NCI-H1048 (cell line): ENCODE results near the gene MLF2.

Experiments
- DNase-seq: peaks from one replicate; lab custom pipeline; 2025; lab: John Stamatoyannopoulos, UW

Gene MLF2

DNA sequence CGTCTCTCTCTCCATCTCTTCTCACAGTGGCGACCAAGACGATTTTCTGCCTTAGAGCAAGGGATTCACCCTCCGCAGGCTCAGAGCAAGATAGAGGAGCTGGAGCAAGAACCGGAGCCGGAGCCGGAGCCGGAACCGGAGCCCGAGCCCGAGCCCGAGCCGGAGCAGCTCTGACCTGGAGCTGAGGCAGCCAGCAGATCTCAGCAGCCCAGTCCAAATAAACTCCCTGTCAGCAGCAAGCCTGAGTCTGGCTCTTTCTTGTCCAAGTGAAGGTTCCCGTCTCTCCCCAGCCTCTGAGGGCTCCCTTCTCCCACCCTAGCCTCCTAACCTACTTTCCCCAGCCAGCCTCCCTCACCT is 25.3 kb upstream of the MLF2 start:
- no peak for DNase-seq

DNA sequence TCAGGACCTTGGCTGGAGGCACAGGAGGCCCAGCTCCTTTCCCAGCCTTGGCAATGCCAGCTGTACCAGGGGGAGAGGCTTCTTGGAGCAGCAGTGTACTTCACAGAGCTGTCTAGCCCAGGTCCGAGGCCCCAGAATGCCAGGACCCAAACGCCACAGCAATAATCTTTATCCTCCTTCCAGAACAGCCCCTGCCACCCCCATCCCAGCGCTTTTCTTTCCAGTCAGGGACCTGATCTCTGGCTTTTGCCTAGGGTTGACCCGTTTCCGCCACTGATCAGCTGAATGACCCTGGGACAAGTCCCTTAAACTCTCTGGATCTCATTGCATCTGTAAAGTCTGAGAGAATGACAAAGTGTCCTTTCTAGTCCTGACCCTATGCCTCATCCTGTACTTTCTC is 24.4 kb upstream of the MLF2 start:
- DNase-seq, result no peak

DNA sequence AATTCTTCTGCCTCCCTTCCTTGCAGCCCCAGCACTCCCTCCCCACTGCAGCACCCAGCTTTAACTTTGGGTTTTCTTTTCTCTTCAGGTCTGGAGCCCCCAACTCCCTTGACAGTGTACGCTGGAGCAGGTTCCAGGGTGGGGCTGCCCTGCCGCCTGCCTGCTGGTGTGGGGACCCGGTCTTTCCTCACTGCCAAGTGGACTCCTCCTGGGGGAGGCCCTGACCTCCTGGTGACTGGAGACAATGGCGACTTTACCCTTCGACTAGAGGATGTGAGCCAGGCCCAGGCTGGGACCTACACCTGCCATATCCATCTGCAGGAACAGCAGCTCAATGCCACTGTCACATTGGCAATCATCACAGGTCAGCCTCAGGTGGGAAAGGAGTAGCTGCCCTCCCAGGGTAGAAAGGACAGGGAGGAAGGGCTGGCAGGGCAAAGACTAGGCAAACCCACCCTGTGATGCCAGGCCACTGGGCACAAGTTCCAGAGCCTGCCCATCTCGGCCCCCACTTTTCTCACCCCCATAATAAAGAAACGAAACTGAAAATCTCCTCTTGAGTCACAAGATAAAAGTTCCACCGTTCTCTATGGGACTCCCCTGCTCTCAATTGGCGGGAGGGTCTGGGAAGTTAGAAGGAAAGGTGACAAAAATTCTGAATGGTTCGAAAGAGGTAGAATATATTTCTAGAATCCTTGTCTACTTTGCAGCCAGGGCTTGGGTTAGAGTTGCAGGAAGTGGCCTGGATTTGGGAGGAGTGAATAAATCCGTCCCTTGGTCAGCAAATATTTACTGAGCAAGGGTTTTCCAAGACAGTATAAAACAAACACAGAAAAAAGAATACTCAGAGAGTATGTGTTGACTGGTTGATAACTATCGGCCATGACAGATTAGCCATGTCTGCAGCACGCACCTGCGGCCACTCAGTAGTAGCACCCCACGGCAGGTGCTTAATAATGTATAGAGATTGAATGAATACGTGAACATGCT is 22.5 kb upstream of the MLF2 start:
- DNase-seq, result no peak

DNA sequence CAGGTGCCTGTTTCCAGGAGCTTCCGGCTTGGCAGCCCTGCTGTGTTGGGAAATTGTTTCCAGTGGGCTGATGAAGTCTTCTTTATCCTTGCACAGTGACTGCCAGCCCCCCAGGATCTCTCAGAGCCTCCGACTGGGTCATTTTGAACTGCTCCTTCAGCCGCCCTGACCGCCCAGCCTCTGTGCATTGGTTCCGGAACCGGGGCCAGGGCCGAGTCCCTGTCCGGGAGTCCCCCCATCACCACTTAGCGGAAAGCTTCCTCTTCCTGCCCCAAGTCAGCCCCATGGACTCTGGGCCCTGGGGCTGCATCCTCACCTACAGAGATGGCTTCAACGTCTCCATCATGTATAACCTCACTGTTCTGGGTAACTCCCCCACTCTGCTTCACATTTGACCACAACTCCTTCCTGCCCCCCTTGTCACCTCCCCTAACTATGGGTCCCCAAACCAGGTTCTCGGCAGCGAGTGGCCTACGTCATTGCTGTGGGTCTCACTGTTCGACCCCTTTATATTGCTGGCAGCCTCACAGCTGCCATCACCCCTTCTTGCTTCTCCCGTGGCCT is 21.6 kb upstream of the MLF2 start:
- DNase-seq, result no peak

DNA sequence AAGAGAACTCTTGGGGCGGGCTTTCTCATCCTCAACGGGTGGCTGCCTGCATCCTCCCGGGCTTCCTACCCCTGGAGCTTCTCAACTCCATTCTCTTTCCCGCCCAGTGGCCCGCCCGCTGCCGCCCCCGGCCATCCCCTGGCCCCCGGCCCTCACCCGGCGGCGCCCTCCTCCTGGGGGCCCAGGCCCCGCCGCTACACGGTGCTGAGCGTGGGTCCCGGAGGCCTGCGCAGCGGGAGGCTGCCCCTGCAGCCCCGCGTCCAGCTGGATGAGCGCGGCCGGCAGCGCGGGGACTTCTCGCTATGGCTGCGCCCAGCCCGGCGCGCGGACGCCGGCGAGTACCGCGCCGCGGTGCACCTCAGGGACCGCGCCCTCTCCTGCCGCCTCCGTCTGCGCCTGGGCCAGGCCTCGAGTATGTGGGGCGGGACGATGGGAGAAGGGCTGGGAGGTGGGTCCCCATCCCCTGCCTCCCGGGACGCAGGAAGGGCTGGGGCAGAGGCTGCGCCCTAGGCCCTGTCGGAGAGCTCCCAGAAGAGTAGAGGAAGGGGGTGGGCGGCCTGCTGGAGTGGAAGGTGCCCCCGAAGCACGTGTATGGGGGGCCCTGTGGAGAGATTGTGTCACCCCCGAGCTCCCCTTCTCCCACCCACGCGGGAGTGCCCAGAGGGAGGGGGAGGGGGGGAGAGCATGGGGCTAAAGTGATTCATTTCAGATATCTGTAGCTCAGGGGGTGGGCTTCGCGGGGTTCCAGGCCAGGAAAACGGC is 20.8 kb upstream of the MLF2 start:
- no peak for DNase-seq

DNA sequence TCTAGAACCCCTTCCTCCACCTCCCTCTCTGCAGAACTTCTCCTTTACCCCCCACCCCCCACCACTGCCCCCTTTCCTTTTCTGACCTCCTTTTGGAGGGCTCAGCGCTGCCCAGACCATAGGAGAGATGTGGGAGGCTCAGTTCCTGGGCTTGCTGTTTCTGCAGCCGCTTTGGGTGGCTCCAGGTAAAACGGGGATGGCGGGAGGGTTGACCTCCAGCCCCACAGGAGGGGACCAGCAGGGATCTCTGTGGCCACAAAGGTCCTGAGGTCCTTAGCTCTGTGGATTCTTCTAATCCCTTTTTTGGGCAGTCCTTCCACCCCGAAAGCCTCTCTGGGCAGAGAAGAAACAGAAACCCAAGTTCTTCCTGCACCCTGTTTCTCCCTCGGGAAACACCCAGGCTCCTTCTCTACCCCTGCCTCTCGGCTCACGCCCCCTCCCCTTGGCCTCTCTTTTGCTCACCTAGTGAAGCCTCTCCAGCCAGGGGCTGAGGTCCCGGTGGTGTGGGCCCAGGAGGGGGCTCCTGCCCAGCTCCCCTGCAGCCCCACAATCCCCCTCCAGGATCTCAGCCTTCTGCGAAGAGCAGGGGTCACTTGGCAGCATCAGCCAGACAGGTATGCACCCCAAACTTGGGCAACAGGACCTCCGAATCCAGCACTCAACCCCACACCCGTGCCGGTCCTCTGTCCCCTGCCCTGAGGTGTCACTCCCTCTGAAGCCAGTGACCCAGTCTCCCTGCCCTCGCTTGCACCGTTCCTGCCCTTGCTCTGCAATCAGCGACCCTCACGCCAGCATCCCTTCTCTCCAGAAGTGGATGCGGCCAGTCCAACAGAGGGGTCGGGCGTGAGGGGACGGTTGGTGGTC is 20.0 kb upstream of the MLF2 start:
- DNase-seq, result no peak

DNA sequence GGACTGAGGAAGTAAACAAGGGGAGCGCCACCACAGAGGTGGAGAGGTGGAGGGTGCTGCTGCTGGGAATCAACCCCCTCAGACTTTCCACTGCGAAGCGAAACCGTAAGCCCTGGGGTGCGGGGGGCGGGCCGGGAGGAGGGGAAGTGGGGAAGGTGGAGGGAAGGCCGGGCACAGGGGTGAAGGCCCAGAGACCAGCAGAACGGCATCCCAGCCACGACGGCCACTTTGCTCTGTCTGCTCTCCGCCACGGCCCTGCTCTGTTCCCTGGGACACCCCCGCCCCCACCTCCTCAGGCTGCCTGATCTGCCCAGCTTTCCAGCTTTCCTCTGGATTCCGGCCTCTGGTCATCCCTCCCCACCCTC is 19.4 kb upstream of the MLF2 start, which contains the start of gene LAG3:
Gene LAG3 (plus strand): TSS at position 190 of the 365 bp plus-strand sequence. CDS start 333 bp downstream, outside the sequence.
- DNase-seq, result no peak

DNA sequence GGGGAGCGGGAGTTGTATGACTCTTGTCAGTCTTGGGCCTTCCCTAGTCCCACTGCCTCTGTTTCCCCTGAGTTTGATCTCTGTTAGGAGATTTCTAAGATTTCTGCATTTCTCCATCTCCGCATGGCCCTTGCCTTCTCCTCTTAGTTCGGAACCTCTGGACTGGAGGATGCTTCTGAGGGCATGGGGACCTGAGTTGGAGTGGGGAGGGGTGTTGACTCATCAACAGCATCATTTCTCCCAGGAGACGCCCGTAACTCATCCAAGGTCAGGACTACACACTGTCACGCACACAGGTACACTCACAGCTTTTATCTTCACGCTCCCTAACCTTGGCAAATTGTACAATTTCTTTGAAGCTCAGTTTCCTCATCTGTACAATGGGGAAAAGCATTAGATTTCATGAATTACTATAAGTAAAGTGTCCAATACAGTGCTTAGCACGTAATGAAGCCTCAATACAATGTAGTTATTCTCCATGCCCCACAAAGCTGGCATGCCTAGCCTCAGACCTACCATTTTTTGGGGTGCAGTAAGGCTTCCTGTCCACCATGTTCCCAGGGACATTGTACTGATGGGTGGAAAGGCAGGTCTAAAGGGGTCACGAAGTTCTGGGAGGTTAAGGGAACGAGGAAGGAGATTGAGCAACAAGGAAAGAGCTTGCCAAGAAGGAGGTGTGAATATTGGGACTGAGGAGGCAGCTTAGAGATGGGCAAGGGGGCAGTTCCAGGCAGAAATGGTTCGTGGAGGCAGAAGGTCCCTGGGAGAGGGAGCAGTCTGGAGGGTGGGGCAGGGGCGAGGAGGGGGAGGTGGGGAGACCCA is 18.8 kb upstream of the MLF2 start:
- DNase-seq, result no peak

DNA sequence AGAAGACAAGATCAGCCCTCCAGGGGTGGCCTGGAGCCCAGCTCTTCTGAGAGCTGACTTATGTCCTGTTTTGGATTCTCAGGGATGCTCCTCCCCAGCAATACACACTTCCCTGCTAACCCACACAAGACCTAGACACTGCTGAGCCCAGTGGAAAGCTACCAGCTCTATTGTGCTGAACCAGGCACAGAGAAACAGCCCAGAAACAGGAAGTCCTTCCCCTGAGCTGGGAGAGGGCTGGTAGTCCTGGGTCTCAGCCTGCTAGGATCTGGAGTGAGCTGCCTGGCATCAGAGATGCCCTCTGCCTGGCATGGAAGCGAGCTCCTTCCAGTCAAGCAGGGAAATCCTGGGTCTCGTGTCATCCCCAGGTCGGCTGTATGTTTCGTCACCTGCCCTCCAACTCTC is 18.2 kb upstream of the MLF2 start:
- no peak for DNase-seq

DNA sequence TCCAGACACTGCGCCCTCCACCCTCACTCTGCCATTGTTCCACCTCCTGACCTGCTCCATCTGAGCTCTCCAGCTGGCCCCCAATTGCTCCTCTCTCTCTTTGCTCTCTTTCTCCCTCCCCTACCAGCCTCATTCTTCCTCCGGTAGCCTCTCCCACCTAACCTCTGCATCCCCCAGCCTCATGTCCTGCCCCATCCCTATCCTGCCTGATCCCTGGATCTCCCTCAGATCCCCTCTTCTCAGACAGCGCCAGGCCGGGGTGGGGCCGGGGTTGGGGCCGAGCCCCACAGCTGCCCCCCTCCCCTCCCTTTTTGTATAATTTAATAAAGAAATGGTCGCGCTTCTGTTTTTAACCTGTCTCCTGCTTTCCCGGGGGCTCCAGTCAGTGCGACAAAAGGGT is 17.7 kb upstream of the MLF2 start:
- DNase-seq, result no peak

DNA sequence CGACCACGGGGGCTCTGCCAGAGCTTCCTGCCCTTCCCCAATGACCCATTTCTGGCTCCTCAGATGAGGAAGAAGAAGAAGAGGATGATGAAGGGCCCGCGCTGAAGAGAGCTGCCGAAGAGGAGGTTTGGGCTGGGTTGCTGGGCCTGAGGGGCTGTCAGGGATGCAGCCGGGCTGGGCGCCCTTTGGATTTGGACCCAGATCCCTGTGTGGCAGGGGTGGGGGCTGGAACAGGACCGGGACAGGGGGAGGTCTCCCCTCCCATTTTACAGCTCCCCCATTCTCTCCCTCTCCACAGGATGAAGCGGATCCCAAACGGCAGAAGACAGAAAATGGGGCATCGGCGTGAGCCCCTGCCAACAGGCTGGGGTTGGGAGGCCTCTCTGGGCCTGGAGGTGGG is 17.2 kb upstream of the MLF2 start:
- no peak for DNase-seq

DNA sequence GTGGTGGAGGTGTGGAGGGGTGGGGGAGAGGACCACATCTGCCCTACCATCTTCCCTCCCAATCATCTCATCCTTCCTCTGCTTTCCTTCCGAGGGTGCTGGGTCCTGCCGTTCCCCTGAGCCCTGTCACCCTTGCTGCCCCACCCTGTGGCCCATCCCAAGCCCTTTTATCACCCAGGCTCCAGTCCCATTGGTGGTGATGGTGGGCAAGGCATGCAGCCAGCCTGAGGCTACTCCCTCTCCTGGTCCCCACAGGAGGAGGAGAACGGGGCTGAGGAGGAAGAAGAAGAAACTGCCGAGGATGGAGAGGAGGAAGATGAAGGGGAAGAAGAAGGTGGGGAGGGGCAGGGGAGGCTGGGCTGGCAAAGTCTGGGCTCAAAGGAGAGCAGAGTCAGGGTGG is 16.7 kb upstream of the MLF2 start:
- no peak for DNase-seq

DNA sequence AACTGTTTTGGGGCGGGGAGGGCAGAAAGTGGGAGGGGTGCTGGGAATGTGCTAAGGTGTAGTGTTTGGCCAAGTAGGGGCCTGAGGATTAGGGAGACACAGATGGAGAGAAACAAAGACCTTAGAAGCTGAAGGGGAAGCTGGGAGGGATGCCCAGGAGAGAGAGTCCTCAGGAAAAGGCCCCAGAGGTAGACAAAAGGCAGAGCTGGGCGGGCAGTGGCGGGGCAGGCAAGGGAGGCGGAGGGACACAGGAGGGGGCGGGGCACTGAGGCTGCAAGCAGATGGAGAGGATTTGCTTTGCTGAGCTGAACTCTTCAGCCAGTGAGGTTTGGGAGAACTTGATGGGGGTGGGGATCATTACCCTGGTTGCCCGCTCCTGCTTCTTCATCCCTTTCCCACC is 16.0 kb upstream of the MLF2 start:
- no peak for DNase-seq

DNA sequence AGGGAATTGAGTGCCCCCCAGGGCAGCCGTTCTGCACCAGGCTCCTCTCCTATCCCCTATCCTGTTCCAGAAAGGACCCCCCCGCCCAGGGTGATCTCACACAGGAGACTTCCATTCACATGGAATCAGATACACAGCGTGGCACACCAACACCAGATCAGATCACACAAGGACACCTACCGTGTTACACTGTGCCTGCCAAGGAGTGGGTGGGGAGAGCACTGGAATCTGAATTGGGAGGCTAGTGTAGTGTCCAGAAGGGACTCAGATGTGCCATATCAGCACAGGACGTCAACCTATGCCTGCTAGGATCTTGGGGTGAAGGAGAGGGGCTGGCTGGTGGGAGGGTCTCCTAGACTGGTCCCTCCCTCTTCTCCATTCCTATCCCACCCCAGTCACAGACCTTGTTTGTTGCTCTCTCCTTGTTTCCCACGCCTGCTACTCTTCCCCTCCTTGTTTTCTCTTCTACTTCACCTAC is 15.5 kb upstream of the MLF2 start:
- DNase-seq, result no peak

DNA sequence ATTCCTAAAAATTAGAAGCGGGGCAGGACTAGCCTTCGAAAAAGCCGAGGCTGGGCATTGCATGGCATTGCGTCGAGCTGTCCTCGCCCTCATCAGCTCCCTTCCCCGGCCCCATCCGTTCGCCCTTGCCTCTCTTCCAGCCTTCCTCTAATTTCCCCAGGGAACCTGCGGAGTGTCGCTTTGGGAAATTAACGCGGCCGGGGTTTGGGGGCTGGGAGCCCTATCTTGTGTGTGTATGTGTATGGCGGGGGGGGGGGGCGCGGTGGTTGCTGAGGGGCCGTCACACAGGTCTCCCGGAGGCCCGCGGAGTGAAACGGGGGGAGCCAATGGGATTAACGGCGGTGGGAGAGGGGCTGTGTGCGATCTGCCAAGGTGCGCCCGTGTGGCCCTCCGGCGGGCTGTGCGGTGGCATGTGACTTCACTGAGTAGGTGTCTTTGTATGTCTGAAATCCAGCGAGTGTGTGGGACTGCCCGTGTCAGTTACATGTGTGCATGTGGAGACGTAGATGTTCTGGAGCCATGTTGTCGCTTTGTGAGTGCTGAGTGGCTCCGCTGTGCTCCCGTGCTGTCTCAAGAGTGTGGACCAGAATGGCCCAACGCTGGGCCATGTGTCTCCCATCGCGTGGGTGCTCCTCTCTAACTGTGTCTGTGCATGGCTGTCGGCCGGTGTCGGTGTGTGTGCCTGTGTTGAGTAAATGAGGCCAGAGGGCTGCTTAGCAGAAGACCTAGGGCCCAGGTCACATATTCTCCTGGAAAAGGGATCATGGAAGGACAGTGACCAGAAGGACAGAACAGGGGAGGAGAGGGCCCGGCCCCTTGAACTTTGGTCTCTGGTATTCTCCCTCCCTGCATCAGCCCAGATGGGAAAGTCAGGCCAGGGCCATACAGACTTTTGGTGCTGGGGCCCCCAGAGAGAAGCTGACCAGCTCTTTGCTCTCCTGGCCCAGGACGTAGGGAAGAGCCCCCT is 14.7 kb upstream of the MLF2 start:
- DNase-seq, result no peak

DNA sequence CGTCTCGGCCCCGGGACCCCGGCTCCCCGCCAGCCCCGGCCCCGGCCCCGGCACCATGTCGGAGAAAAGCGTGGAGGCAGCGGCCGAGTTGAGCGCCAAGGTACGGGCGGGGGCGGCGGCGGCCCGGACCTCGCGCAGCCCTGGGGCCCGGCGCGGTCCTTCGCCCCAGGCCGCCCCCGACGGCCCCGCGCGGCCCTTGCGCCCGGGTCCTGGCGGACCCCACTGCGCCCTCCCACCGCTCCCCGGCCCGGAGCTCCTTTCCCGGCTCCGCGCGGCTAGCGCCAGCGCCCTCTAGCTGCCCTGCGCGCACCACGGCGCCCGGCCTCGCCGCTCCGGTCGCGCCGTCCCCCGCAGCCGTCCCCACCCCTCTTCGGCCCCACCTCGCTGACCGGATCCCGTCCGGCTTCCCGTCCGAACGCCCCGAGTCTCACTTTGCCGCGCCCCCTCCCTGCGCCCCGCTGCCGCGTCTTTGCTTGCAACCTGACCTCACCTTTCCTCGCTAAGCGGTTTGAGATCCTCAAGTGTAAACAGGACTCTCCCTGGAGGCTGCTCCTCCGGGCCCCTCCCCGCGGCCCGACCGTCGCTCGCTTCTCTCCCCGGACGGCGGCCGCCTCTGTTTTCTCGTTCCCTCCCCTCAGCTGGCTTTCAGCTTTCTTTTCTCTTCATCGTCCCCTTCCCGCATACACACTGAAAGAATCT is 13.9 kb upstream of the MLF2 start:
- peak; percentile 47 for DNase-seq

DNA sequence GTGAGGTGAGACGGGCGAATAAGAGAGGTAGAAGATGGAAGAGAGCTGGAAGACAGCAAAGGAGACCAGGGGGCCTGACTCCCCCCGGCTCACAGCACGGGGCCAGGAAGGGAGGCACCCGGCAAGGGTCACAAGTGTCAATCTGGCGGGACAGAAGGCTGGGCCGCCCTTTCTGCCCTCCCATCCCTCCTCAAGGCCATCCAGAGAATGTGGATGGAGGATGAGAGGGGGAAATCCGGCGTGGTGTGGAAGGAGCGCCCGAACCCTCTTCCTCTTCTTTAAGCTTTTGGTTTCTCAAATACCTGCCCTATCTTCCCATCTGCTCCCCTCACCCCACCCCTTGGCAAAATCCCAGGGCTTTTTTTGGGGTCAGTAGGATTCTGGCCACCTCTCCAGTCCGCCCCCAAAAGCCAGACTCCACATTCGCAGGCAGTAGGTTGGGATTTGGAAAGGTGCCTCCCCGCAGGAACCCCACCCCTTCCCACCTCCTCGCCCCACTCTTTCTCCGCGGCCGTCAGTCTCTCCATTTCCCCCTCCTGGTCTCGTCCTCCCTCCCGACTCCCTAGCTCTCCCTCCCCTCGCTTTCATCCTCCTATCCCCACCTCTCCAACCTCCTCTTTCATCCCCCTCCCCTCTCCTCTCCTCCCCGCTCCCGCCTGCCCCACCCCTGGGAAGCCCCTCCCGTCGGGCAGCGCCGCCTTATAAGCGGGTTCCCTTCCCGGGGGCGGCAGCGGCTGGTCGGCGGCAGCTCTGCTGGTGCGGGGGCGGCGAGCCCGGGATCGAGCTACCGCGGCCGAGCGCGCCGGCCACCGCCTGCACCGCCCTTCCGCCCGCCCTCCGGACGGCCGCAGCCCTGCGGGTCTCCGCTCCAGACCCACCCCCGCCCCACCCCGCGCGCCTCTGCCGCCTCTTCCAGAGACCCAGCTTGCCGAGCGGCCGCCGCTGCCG is 13.0 kb upstream of the MLF2 start, which contains the start of gene PTMS:
Gene PTMS (plus strand): TSS at position 730 of the 948 bp plus-strand sequence. CDS start 343 bp downstream, outside the sequence.
- peak; percentile 54 for DNase-seq
